Small intestine (tissue), 7 donors: Measurements from ENCODE around the gene CXCL3. TPM values are rescaled to one million over a fixed set of nuclear protein-coding genes. Genes with fewer than 3 reads are reported as not detected.

Source experiments
- DNase-seq, 2 donors: peaks; one replicate each; pipeline versions ENCODE4 v3.0.0 to v3.0.0-alpha.2; 2013
- FAIRE-seq: peaks from 2 replicates; lab custom pipeline; 2012; peaks lifted over from hg19 to GRCh38; lab: Jason Lieb, UNC
- H3K27ac ChIP-seq, 3 donors: one replicate each; pipeline ENCODE4 v1.5.1; 2013; ENCODE audit warnings: low read length in 2 of 3, mild to moderate bottlenecking in 2 of 3, control low read depth in 1 of 3, inconsistent platforms in 1 of 3, low read depth in 1 of 3, moderate library complexity in 1 of 3
- H3K27me3 ChIP-seq, 3 donors: one replicate each; pipeline ENCODE4 v1.6.1; 2013; ENCODE audit warnings: low read length in 3 of 3, inconsistent platforms in 1 of 3; ENCODE audit not compliant: control insufficient read depth in 3 of 3, insufficient read depth in 3 of 3
- H3K36me3 ChIP-seq, 3 donors: one replicate each; pipeline ENCODE4 v1.6.1; 2013; ENCODE audit warnings: low read length in 3 of 3, inconsistent platforms in 1 of 3, low read depth in 1 of 3, mild to moderate bottlenecking in 1 of 3, moderate library complexity in 1 of 3; ENCODE audit not compliant: control insufficient read depth in 3 of 3, insufficient read depth in 2 of 3
- H3K4me1 ChIP-seq, 3 donors: one replicate each; pipeline ENCODE4 v1.6.1; 2013; ENCODE audit warnings: low read length in 2 of 3, inconsistent platforms in 1 of 3, low read depth in 1 of 3, mild to moderate bottlenecking in 1 of 3, moderate library complexity in 1 of 3; ENCODE audit not compliant: control insufficient read depth in 3 of 3, insufficient read depth in 2 of 3
- H3K4me3 ChIP-seq, 3 donors: one replicate each; pipeline ENCODE4 v1.5.1; 2013; ENCODE audit warnings: low read length in 3 of 3, control low read depth in 1 of 3, inconsistent platforms in 1 of 3, low read depth in 1 of 3, mild to moderate bottlenecking in 1 of 3, moderate library complexity in 1 of 3
- H3K9me3 ChIP-seq, 2 donors: one replicate each; pipeline ENCODE4 v1.6.1; 2013; ENCODE audit warnings: low read depth in 1 of 2, low read length in 1 of 2; ENCODE audit not compliant: control insufficient read depth in 2 of 2, insufficient read depth in 1 of 2
- WGBS, 3 donors: extraction: QIAGEN DNeasy Blood & Tissue Kit; methylation state at CpG; one replicate each; pipeline ENCODE4 v1.1.7; 2013; 5-methylcytosine and 5-hydroxymethylcytosine counted together
- polyA plus RNA-seq, 4 donors: library from polyadenylated mRNA; stranded (reverse) in 3 of 4; unstranded in 1 of 4; fragments of 200-250 nt in 3 of 4; fragments of 120-200 nt in 1 of 4; gene quantifications; one replicate each; pipeline versions ENCODE4 v1.2.1 to v1.2.3, GENCODE V29; 2013
- donor health status: healthy with polysubstance abuse.
- donor health status: control.
- donor health status: control.
- donor health status: Bipolar disorder and iron deficiency.
- donor health status: healthy.

The CXCL3 gene
- polyA plus RNA-seq, 4 donors, result 0.89 to 5.6 (median 4.9) TPM; not detected in 1

GRCh38 chr4:74059161-74059829 is 20.8 kb upstream of the CXCL3 start:
- DNase-seq (no peak), FAIRE-seq (no peak)
- Histone ChIP-seq H3K4me3 (no peak overlapping the region), H3K27ac (no peak overlapping the region), H3K36me3 (no peaks in the 10 kb centered on the region), H3K27me3 (no peaks in the 10 kb centered on the region), H3K9me3 (peaks cover 0 to 4% of the 10 kb centered on the region in 2 donors), H3K4me1 (peaks cover 0 to 18% (median 4%) of the 10 kb centered on the region in 3 donors)
- 60 to 72% (median 65%) methylated on average over 2 of the region's 2 CpGs for WGBS, 3 donors

GRCh38 chr4:74058048-74058651 is 19.7 kb upstream of the CXCL3 start:
- DNase-seq (no peak), FAIRE-seq (no peak)
- peaks cover 0 to 9% (median 4%) of the 10 kb centered on the region in 3 donors for H3K4me1 ChIP-seq
- no peak overlapping the region for H3K27ac ChIP-seq
- WGBS, 3 donors, result 92 to 98% (median 93%) methylated on average over 4 of the region's 4 CpGs
- H3K36me3 ChIP-seq, result no peaks in the 10 kb centered on the region
- H3K27me3 ChIP-seq, result no peaks in the 10 kb centered on the region
- H3K9me3 ChIP-seq, result peaks cover 0 to 4% of the 10 kb centered on the region in 2 donors
- no peak overlapping the region for H3K4me3 ChIP-seq

GRCh38 chr4:74057588-74057987 is 19.1 kb upstream of the CXCL3 start:
- Histone ChIP-seq H3K27ac (no peak overlapping the region), H3K27me3 (no peaks in the 10 kb centered on the region), H3K36me3 (no peaks in the 10 kb centered on the region), H3K4me3 (no peak overlapping the region), H3K9me3 (peaks cover 0 to 4% of the 10 kb centered on the region in 2 donors), H3K4me1 (peaks cover 0 to 7% (median 3%) of the 10 kb centered on the region in 3 donors)
- WGBS, 3 donors, result 9 to 42% (median 11%) methylated on average over 1 of the region's 1 CpG
- DNase-seq (no peak), FAIRE-seq (no peak)

GRCh38 chr4:74056858-74057562 is 18.5 kb upstream of the CXCL3 start:
- Histone ChIP-seq H3K9me3 (peaks cover 0 to 4% of the 10 kb centered on the region in 2 donors), H3K4me3 (no peak overlapping the region), H3K27ac (no peak overlapping the region), H3K27me3 (no peaks in the 10 kb centered on the region), H3K36me3 (no peaks in the 10 kb centered on the region), H3K4me1 (peaks cover 0 to 1% (median 0%) of the 10 kb centered on the region in 3 donors)
- FAIRE-seq (peak; percentile 19), DNase-seq (no peak)
- whole genome bisulfite sequencing, 3 donors, result 44 to 71% (median 63%) methylated on average over 4 of the region's 4 CpGs

- FAIRE-seq, result no peak
- no peaks in the 10 kb centered on the region for H3K36me3 ChIP-seq
- H3K4me1 ChIP-seq, result no peaks in the 10 kb centered on the region
- no peak overlapping the region for H3K4me3 ChIP-seq
- no peaks in the 10 kb centered on the region for H3K27me3 ChIP-seq
- H3K27ac ChIP-seq, result no peak overlapping the region
- H3K9me3 ChIP-seq, result peaks cover 0 to 1% of the 10 kb centered on the region in 2 donors
- DNase-seq, result peak in 1 of 2 donors; percentile 29
- 2 to 43% (median 3%) methylated on average over 1 of the region's 1 CpG for WGBS, 3 donors
Measured at GRCh38 chr4:74056114-74056857, 17.8 kb upstream of the CXCL3 start.

GRCh38 chr4:74055498-74055897 is 17.0 kb upstream of the CXCL3 start:
- H3K4me1 ChIP-seq, result no peaks in the 10 kb centered on the region
- FAIRE-seq (no peak), DNase-seq (no peak)
- H3K9me3 ChIP-seq, result no peaks in the 10 kb centered on the region
- H3K4me3 ChIP-seq, result no peak overlapping the region
- no peaks in the 10 kb centered on the region for H3K36me3 ChIP-seq
- WGBS, 3 donors, result 78 to 85% (median 82%) methylated on average over 3 of the region's 3 CpGs
- no peaks in the 10 kb centered on the region for H3K27me3 ChIP-seq
- no peak overlapping the region for H3K27ac ChIP-seq

- H3K36me3 ChIP-seq, result no peaks in the 10 kb centered on the region
- H3K4me1 ChIP-seq, result no peaks in the 10 kb centered on the region
- WGBS, 3 donors, result 60 to 73% (median 69%) methylated on average over 2 of the region's 2 CpGs
- no peaks in the 10 kb centered on the region for H3K27me3 ChIP-seq
- FAIRE-seq (no peak), DNase-seq (no peak)
- no peaks in the 10 kb centered on the region for H3K9me3 ChIP-seq
- H3K27ac ChIP-seq, result no peak overlapping the region
- no peak overlapping the region for H3K4me3 ChIP-seq
Measured at GRCh38 chr4:74055096-74055495, 16.6 kb upstream of the CXCL3 start.

GRCh38 chr4:74054483-74055047 is 16.1 kb upstream of the CXCL3 start:
- DNase-seq (no peak), FAIRE-seq (no peak)
- H3K9me3 ChIP-seq, result no peaks in the 10 kb centered on the region
- H3K4me1 ChIP-seq, result no peaks in the 10 kb centered on the region
- no peak overlapping the region for H3K4me3 ChIP-seq
- WGBS, 3 donors, result 62 to 66% (median 65%) methylated on average over 1 of the region's 1 CpG
- H3K27ac ChIP-seq, result no peak overlapping the region
- no peaks in the 10 kb centered on the region for H3K36me3 ChIP-seq
- no peaks in the 10 kb centered on the region for H3K27me3 ChIP-seq
